B cell (primary cell): ENCODE data around the gene DLGAP3. TPM values are rescaled to one million over a fixed set of nuclear protein-coding genes. Genes with fewer than 3 reads are reported as not detected.

Source experiments
- ATAC-seq: fragments of 200-7000 bp; cut with Tn5 transposase; one replicate; pipeline ENCODE4 v1.10.0; 2021; ENCODE audit warnings: low read depth, mild to moderate bottlenecking, moderate number of reproducible peaks, moderate library complexity
- CTCF ChIA-PET: fragments of 350-600 bp; sonication (Branson Sonifier 250); formaldehyde crosslinking; loops from one replicate; lab custom pipeline; 2021; ENCODE audit warnings: antibody characterized with exemption, inconsistent platforms; lab: Charles Lee
- POLR2A ChIA-PET: fragments of 350-600 bp; sonication (Branson Sonifier 250); formaldehyde crosslinking; loops from one replicate; lab custom pipeline; 2021; ENCODE audit warnings: antibody characterized with exemption; lab: Charles Lee
- DNase-seq: peaks from one replicate; pipeline ENCODE4 v3.0.0; 2013
- H2AFZ ChIP-seq: 2 replicates; pipeline ENCODE4 v1.6.1; 2012; ENCODE audit warnings: mild to moderate bottlenecking, low read depth, low read length; ENCODE audit not compliant: insufficient read depth, poor library complexity, severe bottlenecking
- H3K27ac ChIP-seq, 2 donors: 1 replicate in 1 of 2; 2 replicates in 1 of 2; pipeline ENCODE4 v1.5.1; 2012 to 2013; ENCODE audit warnings: low read length in 2 of 2, mild to moderate bottlenecking in 2 of 2, moderate library complexity in 1 of 2
- H3K27me3 ChIP-seq, 4 experiments: fragments of 200-600 bp in 1 of 4; sonication (generic) in 1 of 4; replicated peaks in 1 of 4; 1 replicate in 2 of 4; 2 replicates in 2 of 4; pipeline versions ENCODE4 v1.6.1 to v1.7.0; 2013 to 2016; ENCODE audit warnings: low read length in 3 of 4, mild to moderate bottlenecking in 2 of 4, mixed read lengths in 1 of 4, moderate library complexity in 1 of 4; ENCODE audit not compliant: insufficient read depth in 4 of 4, control insufficient read depth in 3 of 4; ENCODE audit errors: control extremely low read depth in 1 of 4
- H3K36me3 ChIP-seq, 2 experiments: replicated peaks in 1 of 2; 1 replicate in 1 of 2; 2 replicates in 1 of 2; pipeline versions ENCODE4 v1.6.1 to v1.7.1; 2013; ENCODE audit warnings: low read length in 1 of 2; ENCODE audit not compliant: insufficient read depth in 2 of 2, control insufficient read depth in 1 of 2; ENCODE audit errors: control extremely low read depth in 1 of 2, extremely low read depth in 1 of 2
- H3K4me1 ChIP-seq, 2 donors: fragments of 200-600 bp in 1 of 2; sonication (generic) in 1 of 2; 1 replicate in 1 of 2; 2 replicates in 1 of 2; pipeline versions ENCODE4 v1.5.1 to v1.6.1; 2013 to 2017; ENCODE audit warnings: low read length in 2 of 2; ENCODE audit not compliant: control insufficient read depth in 2 of 2, insufficient read depth in 2 of 2
- H3K4me2 ChIP-seq: replicated peaks from 2 replicates; pipeline ENCODE3; 2012; ENCODE audit warnings: mild to moderate bottlenecking, low read depth, low read length; ENCODE audit not compliant: poor library complexity, severe bottlenecking
- H3K4me3 ChIP-seq, 5 experiments: fragments of 200-600 bp in 1 of 5; sonication (generic) in 1 of 5; 1 replicate in 3 of 5; 2 replicates in 2 of 5; pipeline versions ENCODE4 v1.5.1 to v1.7.0; 2011 to 2016; ENCODE audit warnings: low read length in 4 of 5, mild to moderate bottlenecking in 4 of 5, low read depth in 2 of 5, control low read depth in 1 of 5, moderate library complexity in 1 of 5; ENCODE audit not compliant: insufficient read depth in 1 of 5; ENCODE audit errors: control extremely low read depth in 1 of 5, extremely low read depth in 1 of 5
- H3K79me2 ChIP-seq: fragments of 200-600 bp; sonication (generic); one replicate; pipeline ENCODE4 v1.6.0; 2016; ENCODE audit warnings: low read length; ENCODE audit not compliant: control insufficient read depth, insufficient read depth
- H3K9ac ChIP-seq: fragments of 200-600 bp; sonication (generic); 2 replicates; pipeline ENCODE4 v1.6.1; 2017; ENCODE audit warnings: mild to moderate bottlenecking, low read length, moderate library complexity
- H3K9me3 ChIP-seq, 3 donors: one replicate each; pipeline versions ENCODE4 v1.6.1 to v1.7.1; 2013; ENCODE audit warnings: low read length in 2 of 3; ENCODE audit not compliant: control insufficient read depth in 2 of 3, insufficient read depth in 1 of 3; ENCODE audit errors: control extremely low read depth in 1 of 3
- H4K20me1 ChIP-seq: 2 replicates; pipeline ENCODE4 v1.6.0; 2012; ENCODE audit warnings: mild to moderate bottlenecking, low read length; ENCODE audit not compliant: insufficient read depth, control insufficient read depth, poor library complexity, severe bottlenecking
- H3K27ac Mint-ChIP-seq: one replicate; pipeline ENCODE4 v1.8.0; 2021; ENCODE audit warnings: mixed read lengths
- H3K27me3 Mint-ChIP-seq: one replicate; pipeline ENCODE4 v1.8.0; 2021; ENCODE audit warnings: mixed read lengths
- H3K4me1 Mint-ChIP-seq: one replicate; pipeline ENCODE4 v1.8.0; 2021; ENCODE audit warnings: mixed read lengths
- H3K4me3 Mint-ChIP-seq: one replicate; pipeline ENCODE4 v1.8.0; 2021; ENCODE audit warnings: mixed read lengths
- H3K9me3 Mint-ChIP-seq: one replicate; pipeline ENCODE4 v1.8.0; 2022; ENCODE audit warnings: mixed read lengths; ENCODE audit not compliant: insufficient read depth
- CTCF ChIP-seq: fragments of 200-600 bp; IDR thresholded peaks from one replicate; pipeline ENCODE4 v1.8.0; 2022; ENCODE audit warnings: antibody characterized with exemption, mild to moderate bottlenecking
- EZH2 ChIP-seq: IDR thresholded peaks from 2 replicates; pipeline ENCODE4 v1.6.1; 2012; ENCODE audit warnings: borderline replicate concordance, low read depth, mild to moderate bottlenecking, moderate library complexity, low read length; ENCODE audit not compliant: insufficient read depth, poor library complexity, severe bottlenecking
- WGBS: methylation state at CpG from one replicate; pipeline ENCODE4 v1.1.5; 2013; ENCODE audit warnings: missing lambda C conversion rate; ENCODE audit not compliant: insufficient coverage; 5-methylcytosine and 5-hydroxymethylcytosine counted together
- intact Hi-C: fragments of 100-400 bp; cut with micrococcal nuclease; formaldehyde crosslinking; loops from one replicate; pipeline ENCODE4 v1.10.0; 2022
- polyA plus RNA-seq: library from polyadenylated mRNA; depleted of rRNA; stranded (reverse); fragments of >200 nt; gene quantifications from 2 replicates; pipeline ENCODE4 v1.2.3, GENCODE V29; 2012
- total RNA-seq, 2 donors: library from RNA; stranded (reverse); fragments of 120-200 nt in 1 of 2; gene quantifications; 1 replicate in 1 of 2; 2 replicates in 1 of 2; pipeline versions ENCODE4 v1.2.3 to v1.2.4, GENCODE V29; 2013 to 2022

The DLGAP3 gene
- total and polyA plus RNA-seq, 2 donors (not counting 1 experiment from before 2014, with no cell fraction given) = 2.3 to 2.4 TPM

GRCh38 chr1:34977858-34978257 lies 48.4 kb upstream of the DLGAP3 start:
- Histone ChIP-seq H3K27ac (no peak overlapping the region), H3K79me2 (no peaks in the 10 kb centered on the region), H3K36me3 (peaks cover 0 to 16% of the 10 kb centered on the region in 2 experiments), H3K4me1 (peaks cover 13 to 17% of the 10 kb centered on the region in 2 donors), H3K4me3 (no peak overlapping the region), H3K4me2 (no peak overlapping the region), H3K27me3 (no peaks in the 10 kb centered on the region), H3K9ac (no peak overlapping the region), H4K20me1 (peaks cover 27% of the 10 kb centered on the region), H2AFZ (no peak overlapping the region), H3K9me3 (peaks cover 0 to 9% (median 0%) of the 10 kb centered on the region in 3 donors)
- POLR2A ChIA-PET = no interaction called here
- Mint-ChIP-seq H3K9me3 (peaks cover 3% of the 10 kb centered on the region), H3K27ac (no peak overlapping the region), H3K4me1 (peaks cover 21% of the 10 kb centered on the region), H3K27me3 (no peaks in the 10 kb centered on the region), H3K4me3 (no peak overlapping the region)
- intact Hi-C loops = no loop called here
- TF ChIP-seq EZH2 (no peak), CTCF (no peak)
- WGBS = 93% methylated on average over 1 of the region's 2 CpGs
- CTCF ChIA-PET = no interaction called here
- DNase-seq (no peak), ATAC-seq (no peak)

GRCh38 chr1:34977210-34977471 lies 47.7 kb upstream of the DLGAP3 start:
- peaks cover 0 to 15% of the 10 kb centered on the region in 2 experiments for H3K36me3 ChIP-seq
- H3K27ac ChIP-seq = no peak overlapping the region
- intact Hi-C loops = no loop called here
- Mint-ChIP-seq H3K4me3 (no peak overlapping the region), H3K9me3 (peaks cover 3% of the 10 kb centered on the region), H3K27me3 (no peaks in the 10 kb centered on the region), H3K4me1 (peaks cover 18% of the 10 kb centered on the region), H3K27ac (no peak overlapping the region)
- no peaks in the 10 kb centered on the region for H3K79me2 ChIP-seq
- peaks cover 27% of the 10 kb centered on the region for H4K20me1 ChIP-seq
- peaks cover 0 to 3% (median under 1%) of the 10 kb centered on the region in 4 experiments for H3K27me3 ChIP-seq
- peaks cover 0 to 9% (median 0%) of the 10 kb centered on the region in 3 donors for H3K9me3 ChIP-seq
- H3K4me1 ChIP-seq = peaks cover 10 to 11% of the 10 kb centered on the region in 2 donors
- H3K4me2 ChIP-seq = no peak overlapping the region
- TF ChIP-seq CTCF = no peak
- no peak for TF ChIP-seq EZH2
- ATAC-seq = no peak
- CTCF ChIA-PET = no interaction called here
- POLR2A ChIA-PET = no interaction called here
- DNase-seq = no peak
- H3K4me3 ChIP-seq = no peak overlapping the region
- WGBS = 97% methylated on average over 11 of the region's 13 CpGs
- H3K9ac ChIP-seq = no peak overlapping the region
- H2AFZ ChIP-seq = no peak overlapping the region
